Omental fat pad (tissue), 4 donors: ENCODE results near the gene TMEM237. TPM values are rescaled to one million over a fixed set of nuclear protein-coding genes. Genes with fewer than 3 reads are reported as not detected.

Experiments used
- ATAC-seq: fragments of 150-250 bp; one replicate; pipeline ENCODE4 v1.9.1; 2016; ENCODE audit warnings: mild to moderate bottlenecking, moderate library complexity; ENCODE audit not compliant: low FRiP score
- DNase-seq: peaks from one replicate; pipeline ENCODE4 v3.0.0-alpha.2; 2019; ENCODE audit warnings: low spot score
- total RNA-seq, 4 donors: library from RNA; depleted of rRNA; stranded (reverse); fragments of >200 nt; gene quantifications; one replicate each; pipeline ENCODE4 v1.1.0, GENCODE V29; 2016
- TF ChIP-seq, protein P1 (sequence below), 3 donors: fragments of 450-650 bp; IDR thresholded peaks; one replicate each; pipeline ENCODE4 v1.5.1; 2016 to 2017; ENCODE audit warnings: antibody characterized with exemption in 3 of 3, mild to moderate bottlenecking in 3 of 3, moderate library complexity in 2 of 3

The TMEM237 gene
- total RNA-seq, 4 donors from 2014 or later = 12.0 to 23.1 (median 16.7) TPM

DNA sequence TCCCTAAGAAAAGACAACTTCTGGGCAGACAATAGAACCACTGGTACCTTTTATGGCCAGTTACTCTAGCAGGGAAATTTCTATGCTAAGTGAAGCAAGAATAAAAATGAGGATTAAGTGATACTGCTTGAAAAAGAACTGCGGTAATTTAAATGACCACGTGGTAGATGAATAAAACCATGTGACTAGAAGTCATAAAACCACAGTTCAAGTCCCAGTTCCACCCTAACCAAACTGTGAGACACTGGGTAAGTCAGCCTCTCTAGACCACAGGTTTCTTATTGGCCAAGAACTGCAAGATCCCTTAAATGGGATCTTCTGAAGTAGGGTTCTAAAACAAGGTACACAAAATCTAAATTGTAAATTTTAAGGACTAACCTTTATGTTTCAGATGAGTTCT, 12.7 kb downstream of the TMEM237 start:
- ATAC-seq = no peak
- TF ChIP-seq, protein P1, sequence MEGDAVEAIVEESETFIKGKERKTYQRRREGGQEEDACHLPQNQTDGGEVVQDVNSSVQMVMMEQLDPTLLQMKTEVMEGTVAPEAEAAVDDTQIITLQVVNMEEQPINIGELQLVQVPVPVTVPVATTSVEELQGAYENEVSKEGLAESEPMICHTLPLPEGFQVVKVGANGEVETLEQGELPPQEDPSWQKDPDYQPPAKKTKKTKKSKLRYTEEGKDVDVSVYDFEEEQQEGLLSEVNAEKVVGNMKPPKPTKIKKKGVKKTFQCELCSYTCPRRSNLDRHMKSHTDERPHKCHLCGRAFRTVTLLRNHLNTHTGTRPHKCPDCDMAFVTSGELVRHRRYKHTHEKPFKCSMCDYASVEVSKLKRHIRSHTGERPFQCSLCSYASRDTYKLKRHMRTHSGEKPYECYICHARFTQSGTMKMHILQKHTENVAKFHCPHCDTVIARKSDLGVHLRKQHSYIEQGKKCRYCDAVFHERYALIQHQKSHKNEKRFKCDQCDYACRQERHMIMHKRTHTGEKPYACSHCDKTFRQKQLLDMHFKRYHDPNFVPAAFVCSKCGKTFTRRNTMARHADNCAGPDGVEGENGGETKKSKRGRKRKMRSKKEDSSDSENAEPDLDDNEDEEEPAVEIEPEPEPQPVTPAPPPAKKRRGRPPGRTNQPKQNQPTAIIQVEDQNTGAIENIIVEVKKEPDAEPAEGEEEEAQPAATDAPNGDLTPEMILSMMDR (IDR thresholded peaks at IDR 0.05) = no peak
- no peak for DNase-seq

DNA sequence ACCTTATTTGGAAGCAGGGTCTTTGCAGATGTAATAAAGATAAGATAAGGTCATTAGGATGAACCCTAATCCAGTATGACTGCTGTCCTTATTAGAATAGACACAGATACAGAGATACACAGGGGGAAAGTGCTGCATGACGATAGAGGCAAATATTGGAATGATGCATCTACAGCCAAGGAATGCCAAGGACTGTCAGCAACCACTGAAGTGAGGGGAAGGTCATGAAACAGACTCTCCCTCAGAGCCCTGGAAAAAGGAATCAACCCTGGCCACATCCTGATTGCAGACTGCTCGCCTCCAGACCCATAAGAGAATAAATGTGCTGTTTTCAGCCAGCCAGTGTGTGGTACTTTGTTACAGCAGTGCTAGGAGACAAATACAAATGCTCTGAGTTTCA, 14.8 kb downstream of the TMEM237 start:
- DNase-seq (no peak), ATAC-seq (no peak)

DNA sequence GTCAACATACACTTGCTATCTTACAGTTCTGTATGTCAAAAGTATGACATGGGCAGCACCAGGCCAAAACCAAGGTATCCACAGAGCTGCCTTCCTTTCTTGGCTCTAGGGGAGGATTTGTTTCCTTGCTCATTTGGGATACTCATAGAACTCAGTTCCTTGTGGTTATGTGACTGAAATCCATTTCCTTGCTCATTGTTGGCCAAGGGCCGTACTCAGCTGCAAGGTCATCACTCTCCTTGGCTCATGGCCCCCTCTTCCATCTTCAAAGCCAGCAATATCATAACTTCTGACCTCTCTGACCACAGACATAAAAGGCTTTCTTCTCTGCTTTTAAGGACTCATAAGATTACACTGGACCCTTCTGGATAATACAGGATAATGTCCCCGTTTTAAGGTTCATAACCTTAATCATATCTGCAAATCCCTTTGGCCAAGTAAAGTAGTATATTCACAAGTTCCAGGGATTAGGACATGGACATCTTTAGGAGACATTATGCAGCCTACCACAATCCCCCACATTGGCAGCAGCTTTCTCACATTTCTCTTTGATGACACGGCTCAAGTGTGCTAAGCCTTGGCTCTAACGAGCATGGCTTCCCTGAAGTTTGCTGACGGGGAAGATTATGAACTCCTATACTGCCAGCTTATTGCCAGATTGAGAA, 20.9 kb downstream of the TMEM237 start:
- TF ChIP-seq, protein P1 (IDR thresholded peaks at IDR 0.05) = no peak
- no peak for DNase-seq
- ATAC-seq = no peak

More for the DNA sequence above, 14.8 kb downstream of the TMEM237 start:
- TF ChIP-seq, protein P1 (IDR thresholded peaks at IDR 0.05) = no peak

DNA sequence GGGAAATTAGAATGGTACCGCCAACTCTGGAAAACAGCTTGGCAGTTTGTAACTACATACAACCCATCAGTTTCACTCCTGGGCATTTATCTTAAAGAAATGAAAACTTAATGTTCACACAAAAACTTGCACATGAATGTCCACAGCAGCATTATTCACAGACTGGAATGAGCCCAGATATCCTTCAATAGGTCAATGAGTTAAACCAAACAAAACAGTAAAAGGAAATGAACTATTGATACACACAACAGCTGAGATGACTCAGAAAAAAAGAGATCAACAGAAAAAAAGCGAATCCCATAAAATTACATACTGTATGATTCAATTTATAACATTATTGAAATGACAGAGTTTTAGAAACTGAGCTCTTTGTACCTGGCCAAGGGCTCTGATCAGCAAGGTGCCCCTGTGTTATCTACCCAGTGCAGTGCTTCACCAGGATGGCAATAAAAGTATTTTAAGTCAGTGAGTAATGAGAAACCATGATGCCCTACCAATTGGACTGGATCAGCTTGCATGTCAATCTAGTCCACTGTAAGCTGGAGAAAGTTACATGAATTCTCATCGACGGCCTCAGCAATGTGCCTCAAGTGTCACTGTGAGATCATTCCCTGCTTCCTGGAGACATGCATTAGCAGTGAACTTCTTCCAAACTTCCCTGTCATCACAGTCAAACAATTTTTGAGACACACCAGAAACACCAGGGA, 21.9 kb downstream of the TMEM237 start:
- TF ChIP-seq, protein P1 (IDR thresholded peaks at IDR 0.05) = no peak
- ATAC-seq = no peak
- DNase-seq = no peak

DNA sequence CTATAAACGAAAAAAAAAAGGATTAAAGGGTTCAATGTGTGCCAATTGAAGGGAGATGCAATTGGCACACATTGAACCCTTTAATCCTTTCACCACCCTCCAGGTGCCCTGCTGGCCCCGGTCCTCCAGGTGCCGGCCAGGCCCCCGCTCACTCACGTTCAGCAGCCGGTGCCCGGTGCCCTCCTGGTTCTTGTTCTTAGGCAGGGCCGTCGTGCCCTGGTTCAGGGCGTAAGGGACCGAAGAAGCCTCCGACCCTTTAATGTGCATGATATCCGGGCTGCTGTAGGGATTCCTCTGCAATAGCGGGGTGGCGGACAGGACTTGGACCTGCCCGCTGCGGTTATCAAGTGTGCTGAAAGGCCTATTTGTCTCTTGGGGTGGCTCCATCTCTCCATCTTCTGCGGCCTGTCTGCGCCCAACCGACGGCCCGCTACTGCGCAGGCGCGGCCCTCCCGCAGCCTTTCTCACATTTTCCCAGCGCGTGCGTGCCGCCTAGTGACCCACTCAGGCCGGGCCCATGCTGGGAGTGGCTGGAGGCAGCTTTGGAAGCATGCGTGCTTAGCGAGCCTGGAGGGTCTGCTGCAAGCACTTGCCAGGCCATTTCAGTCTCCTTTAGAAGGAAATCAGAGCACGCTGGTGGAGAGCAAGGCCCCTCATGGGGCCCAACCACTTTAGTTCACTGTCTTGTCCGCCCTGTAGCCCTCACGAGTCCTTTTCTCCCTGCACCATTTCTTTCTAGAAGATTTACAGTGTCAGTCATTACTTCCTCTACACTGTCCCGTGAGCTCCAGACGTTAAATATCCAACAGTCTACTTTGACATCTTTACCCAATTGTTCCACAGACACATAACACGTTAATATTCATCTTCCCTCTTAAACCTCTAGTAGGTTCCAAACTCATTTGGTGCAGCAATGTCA, 24.3 kb downstream of the TMEM237 start:
- peak; percentile 84 for ATAC-seq
- TF ChIP-seq, protein P1 (IDR thresholded peaks at IDR 0.05) = no peak
- peak; percentile 38 for DNase-seq

DNA sequence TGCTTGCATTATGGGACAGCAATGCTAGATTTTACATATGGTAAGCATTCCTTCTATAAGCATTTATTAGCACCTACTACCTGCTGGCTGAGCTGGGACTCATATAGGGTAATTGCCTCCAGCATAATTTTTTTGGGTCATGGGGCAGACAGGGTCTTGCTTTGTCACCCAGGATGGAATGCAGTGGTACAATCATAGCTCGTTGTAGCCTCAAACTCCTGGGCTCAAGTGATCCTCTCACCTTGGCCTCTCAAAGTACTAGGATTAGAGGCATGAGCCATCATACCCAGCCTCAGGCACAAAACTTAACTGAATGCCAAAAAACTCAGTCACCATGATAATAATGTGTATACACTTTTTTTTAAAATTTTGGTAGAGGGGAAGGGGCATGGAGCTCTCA, 35.3 kb downstream of the TMEM237 start:
- ATAC-seq = no peak
- TF ChIP-seq, protein P1 (IDR thresholded peaks at IDR 0.05) = no peak
- DNase-seq = no peak
